Activated T-helper 1 cell treated with anti-CD3 and anti-CD28 coated beads, Interleukin-2, amount 50 U/mL, for 16 hours (primary cell): ENCODE measurements around the gene ATOSA.

Experiments
- DNase-seq, 2 donors: peaks; one replicate each; pipeline ENCODE4 v3.0.0-alpha.2; 2020; ENCODE audit warnings: low read depth in 1 of 2, low spot score in 1 of 2

Gene ATOSA

GRCh38 chr15:52689562-52689961 is 10.4 kb upstream of the ATOSA start:
- DNase-seq, result no peak

- no peak for DNase-seq
These were observed 4.4 kb upstream of the ATOSA start for GRCh38 chr15:52683580-52683979.

DNA sequence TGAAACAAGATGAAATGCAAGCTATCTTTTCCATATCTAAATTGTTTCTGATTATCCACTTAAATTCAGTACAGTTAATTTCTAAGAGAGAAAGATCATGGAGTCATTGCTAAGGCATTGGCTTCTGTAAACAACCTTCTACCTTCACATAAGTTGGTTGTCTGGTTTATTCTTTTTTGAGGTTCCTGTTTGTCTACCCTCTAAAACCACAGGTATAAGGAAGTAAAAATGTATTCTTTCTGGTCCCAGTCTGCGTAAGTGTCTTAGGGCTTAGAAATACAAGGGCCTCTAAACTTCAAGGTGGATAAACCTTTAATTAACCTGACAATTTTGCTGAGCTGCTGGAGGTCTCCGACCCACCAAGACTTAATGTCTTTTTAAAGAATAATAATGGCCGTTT is 3.6 kb upstream of the ATOSA start:
- DNase-seq, result no peak

DNA sequence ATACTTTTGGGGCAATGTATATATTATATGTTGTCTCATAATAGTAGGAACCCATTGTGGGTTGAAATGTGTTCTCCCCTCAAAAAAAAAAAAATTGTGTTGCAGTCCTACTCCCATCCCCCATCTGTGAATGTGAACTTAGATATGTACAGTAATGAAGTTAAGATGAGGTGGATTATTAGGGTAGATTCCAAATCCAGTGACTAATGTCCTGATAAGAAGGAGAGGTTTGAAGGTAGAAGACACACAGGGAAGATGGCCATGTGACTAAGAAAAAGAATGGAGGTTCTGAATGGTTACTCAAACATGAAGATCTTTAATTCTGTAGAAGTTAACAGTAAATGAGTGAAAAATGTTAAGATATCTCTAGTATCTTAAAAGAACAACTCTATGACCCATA is 3.0 kb upstream of the ATOSA start:
- no peak for DNase-seq

- no peak for DNase-seq
These were observed 2.3 kb upstream of the ATOSA start for GRCh38 chr15:52681441-52681840.

DNA sequence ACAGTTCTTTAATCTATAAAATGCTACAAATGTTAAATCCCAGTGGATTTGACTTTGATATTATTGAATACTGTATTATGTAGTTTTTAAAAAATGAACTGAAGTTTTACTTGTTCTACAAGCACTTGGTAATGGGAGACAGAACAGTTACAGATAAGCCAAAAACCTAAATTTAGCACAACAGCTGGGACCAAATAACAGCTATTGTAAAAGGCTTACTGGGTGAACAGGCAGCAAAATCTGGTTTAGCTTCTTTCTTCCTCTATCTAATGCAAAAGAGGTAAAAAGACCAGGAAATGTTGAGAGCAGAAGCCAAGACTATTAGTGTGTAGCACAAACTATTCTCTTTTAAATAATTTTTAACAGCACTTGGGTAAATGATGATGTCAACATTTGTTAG is 1.6 kb upstream of the ATOSA start:
- no peak for DNase-seq

- no peak for DNase-seq
These were observed 828 bp upstream of the ATOSA start for GRCh38 chr15:52680041-52680391.

GRCh38 chr15:52678468-52679231 is 538 bp downstream of the ATOSA start:
- peak; percentile 44 to 47 for DNase-seq

GRCh38 chr15:52677593-52678467 is 1.4 kb downstream of the ATOSA start:
- peak; percentile 11 to 30 for DNase-seq

DNA sequence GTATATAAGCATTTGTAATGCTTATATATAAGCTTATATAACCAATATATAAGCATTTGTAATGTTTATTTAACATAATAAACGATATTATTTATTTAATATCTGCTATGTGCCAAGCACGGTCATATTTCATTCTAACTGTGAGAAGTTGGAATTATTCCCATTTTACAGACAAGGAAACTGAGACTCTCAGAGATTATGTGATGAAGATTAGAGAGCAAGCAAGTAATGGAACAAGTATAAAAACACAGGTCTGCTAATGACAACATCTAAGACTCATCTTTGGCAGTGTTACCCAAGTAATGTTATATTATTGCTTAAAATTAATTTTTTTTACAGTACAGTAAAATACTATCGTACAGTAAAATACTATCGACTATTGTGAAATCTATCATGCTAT is 4.4 kb downstream of the ATOSA start:
- DNase-seq, result no peak

DNA sequence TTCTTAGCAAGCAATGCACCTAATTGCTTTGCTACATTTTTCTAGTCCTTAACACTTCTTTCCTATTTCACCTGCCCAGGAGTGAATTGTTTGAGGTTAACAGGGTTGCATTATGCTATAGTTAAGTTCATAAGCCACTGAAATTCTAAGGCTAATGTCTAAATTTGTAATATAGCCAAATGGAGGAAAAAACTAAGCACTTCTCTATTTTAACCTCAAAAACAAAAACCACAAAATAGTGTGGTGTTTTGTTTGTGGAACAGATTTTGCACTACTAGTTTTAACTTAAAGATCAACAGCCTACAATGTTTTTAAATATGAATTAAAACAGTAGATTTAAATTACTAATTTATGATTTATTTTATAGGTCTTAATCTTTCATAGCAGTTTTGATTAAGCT is 5.5 kb downstream of the ATOSA start:
- DNase-seq, result no peak

DNA sequence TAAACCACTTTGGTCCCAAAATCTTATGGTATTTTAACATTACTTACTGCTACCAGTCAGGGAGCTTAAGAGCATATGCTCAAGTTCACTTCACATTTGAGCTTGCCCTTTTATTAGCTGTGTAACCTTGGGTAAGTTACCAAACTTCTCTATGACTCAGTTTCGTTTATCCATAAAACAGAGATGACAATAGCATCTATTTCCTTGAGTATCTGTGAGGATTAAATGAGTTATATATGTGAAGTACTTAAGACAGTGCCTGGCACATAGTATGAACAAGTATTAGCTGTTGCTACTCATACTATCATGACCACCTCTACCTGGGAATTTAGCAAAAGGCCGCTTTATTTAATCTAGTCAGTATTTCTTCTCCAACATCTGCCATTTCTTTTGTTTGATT is 5.9 kb downstream of the ATOSA start:
- DNase-seq, result no peak

- DNase-seq, result no peak
These were observed 6.5 kb downstream of the ATOSA start for GRCh38 chr15:52672661-52673060.

DNA sequence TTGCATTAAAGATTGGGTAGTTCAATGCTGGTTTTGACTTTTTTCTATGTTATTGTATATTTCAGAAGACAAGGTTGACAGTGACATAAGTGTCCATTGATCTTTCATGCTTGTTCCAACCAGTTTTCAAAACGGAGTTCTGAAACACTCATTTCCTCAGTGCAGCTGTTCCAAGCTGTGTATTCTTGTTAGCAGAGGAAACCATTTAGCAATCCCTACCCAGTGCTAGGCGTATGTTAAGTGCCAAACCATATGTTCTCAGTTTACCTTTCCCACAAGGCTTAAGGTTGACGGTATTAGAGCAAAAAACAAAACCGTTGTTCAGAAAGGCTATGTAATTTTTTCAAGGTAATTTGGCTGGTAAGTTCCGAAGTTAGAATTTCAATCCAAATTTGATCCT is 9.1 kb downstream of the ATOSA start:
- DNase-seq, result no peak

- no peak for DNase-seq
These were observed 11.1 kb downstream of the ATOSA start for GRCh38 chr15:52668133-52668532.

DNA sequence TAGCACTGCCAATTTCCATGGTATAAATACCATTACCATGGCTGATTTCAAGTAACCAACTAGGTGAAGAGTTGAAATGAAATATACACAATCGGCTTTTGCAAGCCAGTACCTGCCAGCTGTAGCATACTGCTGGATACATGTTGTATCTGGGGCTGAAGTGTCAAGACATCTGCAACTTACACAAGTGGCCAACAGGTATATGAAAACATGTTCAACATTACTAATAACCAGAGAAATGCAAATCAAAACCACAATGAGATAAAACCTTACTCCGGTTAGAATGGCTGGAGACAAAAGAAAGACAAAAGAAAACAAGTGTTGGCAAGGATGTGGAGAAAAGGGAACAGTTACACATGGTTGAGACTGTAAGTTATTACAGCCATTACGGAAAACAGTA is 11.6 kb downstream of the ATOSA start:
- DNase-seq, result no peak

- DNase-seq, result no peak
These were observed 15.5 kb downstream of the ATOSA start for GRCh38 chr15:52663536-52664294.

DNA sequence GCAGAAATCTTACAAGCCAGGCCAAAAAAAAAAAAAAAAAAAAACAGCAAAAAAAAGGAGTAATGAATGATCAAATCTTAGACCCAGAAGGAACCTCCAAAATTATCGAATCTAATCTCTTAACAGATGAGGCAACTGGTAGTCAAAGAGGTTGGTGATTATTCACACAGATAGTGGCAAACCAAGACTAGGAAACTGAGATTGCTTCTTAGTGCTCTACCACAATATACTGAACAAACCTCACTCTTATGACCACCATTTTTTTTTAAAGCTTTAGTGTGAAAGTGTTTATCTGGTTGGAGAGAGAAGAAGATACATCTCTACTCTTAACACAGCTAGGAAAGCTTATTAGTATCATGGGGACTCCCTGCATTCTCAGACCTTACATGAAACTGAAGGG is 17.3 kb downstream of the ATOSA start:
- DNase-seq, result no peak

DNA sequence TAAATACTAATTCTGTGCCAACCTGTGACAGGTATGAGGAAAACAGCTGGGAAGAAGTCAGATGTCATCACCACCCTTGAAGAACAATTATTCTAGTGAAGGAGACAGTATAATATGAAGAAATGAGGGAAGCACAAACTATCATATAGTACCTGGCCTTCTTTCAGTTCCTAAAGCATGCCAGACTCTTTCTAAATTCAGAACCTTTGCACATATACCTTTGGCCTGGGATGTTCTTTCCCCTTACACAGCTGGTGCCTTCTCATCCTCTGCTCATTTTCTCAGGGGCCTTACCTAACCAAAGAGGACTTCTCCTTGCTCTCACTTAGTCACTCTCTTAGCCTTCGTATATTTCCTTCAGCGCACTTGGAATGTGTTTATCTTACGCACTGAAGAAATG is 19.0 kb downstream of the ATOSA start:
- DNase-seq, result no peak

DNA sequence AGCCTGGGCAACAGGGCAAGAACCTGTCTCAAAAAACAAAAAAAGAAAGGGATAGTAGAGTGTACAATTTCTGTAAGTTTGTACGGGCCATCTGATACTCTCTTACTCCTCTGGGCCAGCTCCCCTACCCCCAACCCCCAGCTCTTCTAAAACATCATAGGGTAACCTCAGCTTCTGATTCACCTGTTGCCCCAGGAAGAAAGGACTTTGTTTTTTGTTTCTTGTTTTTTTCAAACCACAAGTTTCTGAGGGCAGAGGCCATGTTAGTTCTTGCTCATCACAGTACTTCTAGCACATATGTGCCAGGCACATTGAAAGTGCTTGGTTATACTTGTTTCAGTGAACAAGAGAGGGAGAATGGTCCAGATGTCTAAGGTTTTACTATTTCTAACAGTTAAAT is 20.2 kb downstream of the ATOSA start:
- no peak for DNase-seq

DNA sequence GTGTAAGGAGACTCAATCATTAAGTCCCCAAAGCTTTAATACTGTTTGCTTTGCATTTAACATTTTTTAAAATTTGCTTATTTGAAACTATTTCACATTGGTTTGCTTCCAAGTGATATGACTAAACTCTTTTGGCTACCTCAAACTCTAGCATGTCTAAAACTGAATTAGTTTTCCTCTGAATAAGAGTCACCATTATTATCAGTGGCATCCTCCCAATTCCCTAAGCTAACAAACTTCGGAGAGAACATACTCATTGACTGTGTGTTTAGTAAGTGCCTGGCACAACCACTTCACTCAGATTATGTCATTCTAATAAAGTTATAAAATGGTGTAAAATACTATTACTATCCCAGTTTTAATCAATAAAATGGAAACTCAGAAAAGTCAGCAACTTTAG is 21.9 kb downstream of the ATOSA start:
- no peak for DNase-seq

GRCh38 chr15:52656412-52656811 is 22.8 kb downstream of the ATOSA start:
- no peak for DNase-seq
